Stomach (tissue), 9 donors: ENCODE measurements around the gene PLCD4. TPM values are rescaled to one million over a fixed set of nuclear protein-coding genes. Genes with fewer than 3 reads are reported as not detected.

ENCODE experiments used
- DNase-seq, 2 donors: peaks; one replicate each; pipeline versions ENCODE4 v3.0.0 to v3.0.0-alpha.2; 2013 to 2019
- H3K27ac ChIP-seq, 5 donors: fragments of 200-600 bp in 4 of 5; sonication (generic) in 4 of 5; one replicate each; pipeline ENCODE4 v1.5.1; 2013 to 2019; ENCODE audit warnings: mild to moderate bottlenecking in 1 of 5, moderate library complexity in 1 of 5
- H3K27me3 ChIP-seq, 3 donors: fragments of 200-600 bp; sonication (generic); one replicate each; pipeline ENCODE4 v1.5.1; 2017 to 2019; ENCODE audit warnings: mixed run types in 1 of 3
- H3K36me3 ChIP-seq, 4 donors: fragments of 200-600 bp; sonication (generic); 1 replicate in 3 of 4; 2 replicates in 1 of 4; pipeline ENCODE4 v1.5.1; 2016 to 2019
- H3K4me1 ChIP-seq, 4 donors: fragments of 200-600 bp; sonication (generic); one replicate each; pipeline ENCODE4 v1.5.1; 2016 to 2019
- H3K4me3 ChIP-seq, 4 donors: fragments of 200-600 bp; sonication (generic) in 3 of 4; one replicate each; pipeline ENCODE4 v1.5.1; 2016 to 2019; ENCODE audit warnings: mild to moderate bottlenecking in 1 of 4
- H3K9me3 ChIP-seq, 4 donors: fragments of 200-600 bp; sonication (generic); one replicate each; pipeline ENCODE4 v1.5.1; 2016 to 2019
- EP300 ChIP-seq: sonication (generic); formaldehyde crosslinking; IDR thresholded peaks from one replicate; pipeline ENCODE4 v1.6.1; 2017; ENCODE audit warnings: antibody characterized with exemption
- POLR2A ChIP-seq, 4 donors: fragments of 450-650 bp; IDR thresholded peaks; one replicate each; pipeline ENCODE4 v1.6.1; 2016; ENCODE audit warnings: antibody characterized with exemption in 4 of 4, control low read depth in 2 of 4, mild to moderate bottlenecking in 1 of 4, moderate library complexity in 1 of 4
- POLR2AphosphoS5 ChIP-seq, 3 donors: sonication (generic); formaldehyde crosslinking; IDR thresholded peaks; one replicate each; pipeline ENCODE4 v1.6.1; 2016; ENCODE audit warnings: antibody characterized with exemption in 3 of 3
- WGBS, 5 donors: extraction: QIAGEN DNeasy Blood & Tissue Kit in 3 of 5; methylation state at CpG; one replicate each; pipeline versions ENCODE4 v1.1.5 to v1.1.7; 2013 to 2018; 5-methylcytosine and 5-hydroxymethylcytosine counted together
- intact Hi-C: fragments of 100-400 bp; cut with DNase I; formaldehyde crosslinking; loops from one replicate; pipeline ENCODE4 v1.15.1; 2023; ENCODE audit warnings: low total_unique reads
- polyA plus RNA-seq, 3 donors: library from polyadenylated mRNA; stranded (reverse); fragments of 200-250 nt; gene quantifications; one replicate each; pipeline ENCODE4 v1.2.3, GENCODE V29; 2013
- total RNA-seq, 5 donors: library from RNA; depleted of rRNA; stranded (reverse); fragments of >200 nt; gene quantifications; one replicate each; pipeline versions ENCODE4 v1.1.0 to v1.2.3, GENCODE V29; 2014 to 2016
- TF ChIP-seq, protein P1 (sequence below), 7 experiments: fragments of 450-650 bp in 4 of 7; fragments of 200-600 bp in 3 of 7; sonication (generic) in 3 of 7; IDR thresholded peaks; one replicate each; pipeline ENCODE4 v1.5.1; 2016 to 2019; ENCODE audit warnings: antibody characterized with exemption in 7 of 7, control low read depth in 2 of 7, mild to moderate bottlenecking in 1 of 7
- donor health status: healthy with polysubstance abuse.
- donor health status: Bipolar disorder and iron deficiency.
- donor health status: healthy.

The PLCD4 gene
- total and polyA plus RNA-seq, 8 donors, result 0.19 to 33.6 (median 6.4) TPM; not detected in 1

- intact Hi-C loops, result no loop called here
Observed at GRCh38 chr2:218643751-218644310, 36.1 kb downstream of the PLCD4 start.

DNA sequence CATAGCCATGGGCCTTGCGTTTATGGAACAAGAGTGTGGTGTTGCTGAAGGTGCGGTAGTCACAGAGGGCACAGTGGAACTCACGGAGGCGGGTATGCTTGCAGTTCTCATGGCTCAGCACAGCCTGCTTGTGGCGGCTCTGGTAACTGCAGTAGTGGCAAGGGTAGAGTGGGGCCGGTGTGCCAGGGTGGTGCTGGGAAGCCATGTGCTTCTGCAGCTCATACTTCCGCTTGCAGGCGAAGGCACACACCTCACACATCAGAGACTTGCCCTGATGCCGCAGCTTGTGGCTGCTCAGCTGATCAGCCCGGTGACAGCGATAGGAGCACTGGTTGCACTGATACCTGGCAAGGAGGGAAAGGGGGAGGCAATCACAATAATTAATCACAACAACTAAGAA is 37.0 kb downstream of the PLCD4 start:
- intact Hi-C loops, result no loop called here
- H3K4me1 ChIP-seq, result no peaks in the 10 kb centered on the region
- H3K36me3 ChIP-seq, result peaks cover 83 to 99% (median 98%) of the 10 kb centered on the region in 4 donors
- DNase-seq, result peak in 1 of 2 donors; percentile 31
- WGBS, 5 donors, result 80 to 86% (median 82%) methylated on average over 8 to 11 of the region's 11 CpGs
- H3K4me3 ChIP-seq, result no peak overlapping the region
- H3K27ac ChIP-seq, result no peak overlapping the region
- H3K9me3 ChIP-seq, result no peaks in the 10 kb centered on the region
- TF ChIP-seq, protein P1, sequence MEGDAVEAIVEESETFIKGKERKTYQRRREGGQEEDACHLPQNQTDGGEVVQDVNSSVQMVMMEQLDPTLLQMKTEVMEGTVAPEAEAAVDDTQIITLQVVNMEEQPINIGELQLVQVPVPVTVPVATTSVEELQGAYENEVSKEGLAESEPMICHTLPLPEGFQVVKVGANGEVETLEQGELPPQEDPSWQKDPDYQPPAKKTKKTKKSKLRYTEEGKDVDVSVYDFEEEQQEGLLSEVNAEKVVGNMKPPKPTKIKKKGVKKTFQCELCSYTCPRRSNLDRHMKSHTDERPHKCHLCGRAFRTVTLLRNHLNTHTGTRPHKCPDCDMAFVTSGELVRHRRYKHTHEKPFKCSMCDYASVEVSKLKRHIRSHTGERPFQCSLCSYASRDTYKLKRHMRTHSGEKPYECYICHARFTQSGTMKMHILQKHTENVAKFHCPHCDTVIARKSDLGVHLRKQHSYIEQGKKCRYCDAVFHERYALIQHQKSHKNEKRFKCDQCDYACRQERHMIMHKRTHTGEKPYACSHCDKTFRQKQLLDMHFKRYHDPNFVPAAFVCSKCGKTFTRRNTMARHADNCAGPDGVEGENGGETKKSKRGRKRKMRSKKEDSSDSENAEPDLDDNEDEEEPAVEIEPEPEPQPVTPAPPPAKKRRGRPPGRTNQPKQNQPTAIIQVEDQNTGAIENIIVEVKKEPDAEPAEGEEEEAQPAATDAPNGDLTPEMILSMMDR (IDR thresholded peaks at IDR 0.05), result no peak
- no peak for TF ChIP-seq POLR2AphosphoS5 (IDR thresholded peaks at IDR 0.05)
- TF ChIP-seq POLR2A (IDR thresholded peaks at IDR 0.05), result no peak
- no peak for TF ChIP-seq EP300
- no peaks in the 10 kb centered on the region for H3K27me3 ChIP-seq

More at GRCh38 chr2:218643751-218644310, 36.1 kb downstream of the PLCD4 start:
- H3K4me3 ChIP-seq, result no peak overlapping the region
- TF ChIP-seq POLR2AphosphoS5 (IDR thresholded peaks at IDR 0.05), result no peak
- no peak for TF ChIP-seq EP300
- TF ChIP-seq POLR2A (IDR thresholded peaks at IDR 0.05), result no peak
- TF ChIP-seq, protein P1 (IDR thresholded peaks at IDR 0.05), result no peak
- H3K36me3 ChIP-seq, result peaks cover 83 to 99% (median 98%) of the 10 kb centered on the region in 4 donors
- no peaks in the 10 kb centered on the region for H3K27me3 ChIP-seq
- whole genome bisulfite sequencing, 5 donors, result 91 to 97% (median 94%) methylated on average over 10 of the region's 10 CpGs
- H3K9me3 ChIP-seq, result no peaks in the 10 kb centered on the region
- DNase-seq, result no peak
- H3K27ac ChIP-seq, result no peak overlapping the region
- no peaks in the 10 kb centered on the region for H3K4me1 ChIP-seq

DNA sequence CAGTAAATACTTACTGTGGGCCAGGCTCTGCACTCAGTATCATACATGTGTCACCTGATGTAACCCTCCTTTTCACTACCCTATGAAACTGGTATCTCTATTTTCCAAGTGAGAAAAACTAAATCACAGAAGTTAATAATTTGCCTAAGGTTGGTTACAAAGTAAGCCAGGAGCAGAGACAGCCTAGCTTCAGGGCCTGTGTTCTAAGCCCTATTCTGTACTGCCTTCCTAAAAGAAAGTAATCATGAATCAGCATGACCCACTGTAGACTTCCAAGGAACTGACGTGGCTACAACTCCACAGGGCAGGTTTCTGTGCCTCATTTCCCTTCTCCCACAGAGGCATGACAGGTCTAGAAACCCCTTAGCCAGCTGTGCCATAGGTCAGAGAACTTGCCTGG is 37.4 kb downstream of the PLCD4 start:
- Histone ChIP-seq H3K4me3 (no peak overlapping the region), H3K27me3 (no peaks in the 10 kb centered on the region), H3K9me3 (no peaks in the 10 kb centered on the region), H3K4me1 (no peaks in the 10 kb centered on the region), H3K36me3 (peaks cover 83 to 99% (median 98%) of the 10 kb centered on the region in 4 donors), H3K27ac (no peak overlapping the region)
- TF ChIP-seq EP300 (no peak), POLR2AphosphoS5 (IDR thresholded peaks at IDR 0.05) (no peak), POLR2A (IDR thresholded peaks at IDR 0.05) (no peak)
- TF ChIP-seq, protein P1 (IDR thresholded peaks at IDR 0.05), result no peak
- intact Hi-C loops, result no loop called here
- 71 to 90% (median 86%) methylated on average over 1 of the region's 1 CpG for WGBS, 5 donors
- peak in 1 of 2 donors; percentile 41 for DNase-seq

GRCh38 chr2:218648088-218648786 is 40.5 kb downstream of the PLCD4 start:
- intact Hi-C loops, result no loop called here
- 68 to 72% (median 72%) methylated on average over 9 of the region's 9 CpGs for WGBS, 5 donors
- H3K36me3 ChIP-seq, result peaks cover 82 to 99% (median 98%) of the 10 kb centered on the region in 4 donors
- H3K9me3 ChIP-seq, result no peaks in the 10 kb centered on the region
- TF ChIP-seq POLR2A (IDR thresholded peaks at IDR 0.05) (no peak), EP300 (no peak), POLR2AphosphoS5 (IDR thresholded peaks at IDR 0.05) (peak in 1 of 3 donors; percentile 31)
- TF ChIP-seq, protein P1 (IDR thresholded peaks at IDR 0.05), result peak in 5 of 7 experiments; percentile 57 to 78 (median 70)
- H3K4me3 ChIP-seq, result no peak overlapping the region
- no peak overlapping the region for H3K27ac ChIP-seq
- peak; percentile 51 to 79 for DNase-seq
- no peaks in the 10 kb centered on the region for H3K27me3 ChIP-seq
- H3K4me1 ChIP-seq, result no peaks in the 10 kb centered on the region
